NCI-H345 (cell line): Measurements from ENCODE around the gene PPP4C.

Source experiments
- DNase-seq: peaks from one replicate; lab custom pipeline; 2025; lab: John Stamatoyannopoulos, UW

The PPP4C gene

GRCh38 chr16:30054959-30055553 is 20.7 kb upstream of the PPP4C start:
- DNase-seq: peak; percentile 18

DNA sequence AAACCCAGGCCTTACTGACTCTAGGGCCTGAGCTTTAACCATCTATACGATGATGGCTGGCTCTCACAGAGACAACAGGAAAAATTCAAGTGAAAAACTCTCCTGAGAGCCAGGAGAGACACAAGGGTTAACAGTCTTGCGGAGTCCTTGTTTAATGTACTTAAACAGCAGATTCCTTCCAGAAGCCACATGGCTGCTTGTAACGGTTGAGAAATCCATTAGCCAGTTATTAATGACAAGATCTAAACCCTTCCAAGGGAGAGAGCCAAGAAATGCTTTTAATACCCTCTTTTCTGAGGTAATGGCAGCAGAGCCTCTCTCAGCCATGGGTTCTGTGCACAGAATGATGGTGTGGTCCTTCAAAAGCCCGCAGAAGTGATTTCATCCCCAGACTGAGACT is 15.4 kb upstream of the PPP4C start:
- no peak for DNase-seq

DNA sequence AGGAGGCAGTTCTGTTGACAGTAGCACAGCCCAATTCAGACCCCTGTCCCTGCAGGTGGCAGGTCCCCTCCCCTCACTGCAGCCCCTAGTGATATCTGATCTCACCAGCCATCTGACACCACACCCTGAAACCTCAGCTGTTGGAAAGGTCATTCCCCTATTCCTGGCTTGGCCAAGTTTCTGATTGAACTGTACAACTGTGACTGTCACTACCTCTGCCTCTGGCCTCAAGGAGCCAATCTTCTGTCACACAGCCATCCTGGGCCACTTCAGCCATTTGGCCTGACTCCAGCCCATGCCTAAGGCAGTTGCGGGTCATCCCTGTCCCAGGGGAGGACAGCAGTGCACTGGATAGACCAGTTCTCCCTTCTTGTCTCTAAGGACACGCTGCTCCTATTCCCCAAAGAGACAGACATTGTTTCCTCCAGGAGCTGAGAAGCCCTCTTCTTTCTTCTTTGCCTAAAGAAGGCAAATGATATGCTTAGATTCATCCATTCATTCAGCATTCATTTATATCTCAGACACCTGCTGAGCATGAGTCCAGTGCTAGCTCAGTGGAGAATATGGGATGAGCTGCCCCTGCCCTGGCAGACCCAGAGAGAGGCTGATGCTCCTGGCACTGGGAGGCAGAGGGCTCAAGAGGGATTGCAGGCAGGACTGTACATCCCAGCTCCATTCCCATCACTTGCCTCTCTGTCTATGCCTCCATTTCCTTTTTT is 14.8 kb upstream of the PPP4C start:
- DNase-seq: no peak

DNA sequence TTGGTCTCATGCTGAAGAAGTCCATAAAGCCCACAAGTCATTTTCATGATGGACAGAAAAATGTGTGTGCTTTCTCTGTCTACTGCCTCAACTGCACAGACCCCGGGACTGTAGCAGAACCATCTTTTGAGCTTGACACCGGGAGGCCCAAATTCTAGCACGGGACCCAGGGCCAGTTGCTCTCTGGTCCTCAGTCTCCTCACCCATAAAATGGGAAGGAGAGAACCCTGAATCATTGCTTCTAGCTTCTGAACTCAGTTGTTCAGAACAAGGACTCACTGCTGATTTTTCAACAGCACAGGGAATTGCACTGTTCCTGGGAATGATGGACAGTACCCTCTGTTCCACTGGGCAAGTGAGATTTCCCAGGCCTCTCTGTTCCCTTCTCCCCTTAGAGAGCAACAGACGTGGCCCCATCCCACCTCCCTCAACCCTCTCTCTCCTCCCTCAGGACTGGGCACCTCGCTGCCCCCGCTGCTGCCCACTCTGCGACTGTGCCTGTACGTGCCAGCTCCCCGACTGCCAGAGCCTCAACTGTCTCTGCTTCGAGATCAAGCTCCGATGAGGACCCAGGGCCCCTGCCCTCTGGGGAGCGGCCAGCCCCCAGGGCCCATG is 12.4 kb upstream of the PPP4C start:
- no peak for DNase-seq

GRCh38 chr16:30063893-30064728 is 11.7 kb upstream of the PPP4C start:
- DNase-seq: peak; percentile 74

DNA sequence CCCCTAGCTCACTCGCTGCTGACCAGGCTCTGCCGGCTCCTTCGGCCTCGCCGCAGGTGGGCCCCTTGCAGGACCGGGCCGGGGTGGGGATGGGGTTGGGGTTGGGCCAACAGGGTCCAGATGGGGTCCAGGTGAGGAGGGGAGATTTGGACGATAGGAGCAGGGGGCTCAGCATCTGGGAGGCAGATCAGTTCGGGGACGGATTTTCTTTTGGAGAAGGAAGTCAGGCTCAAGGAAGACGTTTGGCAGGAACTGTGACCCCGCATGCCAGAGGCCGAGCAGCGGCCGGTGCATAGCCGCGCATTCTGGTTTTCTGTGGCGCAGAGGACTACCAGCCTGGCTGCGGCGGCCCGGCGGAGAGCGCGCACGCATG is 11.1 kb upstream of the PPP4C start:
- no peak for DNase-seq

DNA sequence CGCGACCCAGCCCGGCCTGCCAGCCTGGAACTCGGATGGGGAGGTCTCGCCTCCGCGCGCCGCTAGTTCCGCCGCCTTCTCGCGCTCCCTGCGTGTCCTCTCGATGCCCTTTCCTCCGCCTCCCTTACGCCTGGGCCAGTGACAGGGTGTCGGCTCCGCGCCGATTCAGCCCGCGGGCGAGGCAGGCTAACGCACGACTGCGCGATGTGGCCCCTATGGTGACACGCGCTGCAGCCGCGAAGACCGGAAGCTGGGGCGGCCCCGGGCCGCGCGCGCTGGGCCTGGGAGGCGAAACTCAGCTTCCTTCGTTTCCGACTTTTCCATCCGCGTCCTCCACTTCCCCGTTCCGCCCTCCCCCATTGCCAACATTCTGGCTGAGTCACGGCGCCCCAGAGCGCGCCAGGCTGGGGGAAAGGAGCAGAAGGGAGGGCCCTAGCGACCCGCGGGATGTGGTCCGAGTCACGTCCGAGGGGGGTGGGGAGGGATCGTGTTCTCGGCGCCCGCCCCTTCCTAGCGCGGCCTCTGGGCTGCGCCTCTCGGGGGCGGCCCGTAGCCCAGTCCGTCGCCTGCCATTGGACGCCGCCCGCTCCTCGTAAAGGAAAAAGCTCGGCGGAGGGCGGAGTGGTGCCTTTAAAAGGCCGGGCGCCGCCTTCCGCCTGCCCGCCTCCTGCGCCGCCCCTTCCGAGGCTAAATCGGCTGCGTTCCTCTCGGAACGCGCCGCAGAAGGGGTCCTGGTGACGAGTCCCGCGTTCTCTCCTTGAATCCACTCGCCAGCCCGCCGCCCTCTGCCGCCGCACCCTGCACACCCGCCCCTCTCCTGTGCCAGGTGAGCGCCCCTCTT is 10.5 kb upstream of the PPP4C start, which contains the start of gene ALDOA:
TSS of gene ALDOA (plus strand) at position 659 of the 841 bp plus-strand sequence. CDS start 1,138 bp downstream, outside the sequence.
- peak; percentile 99 for DNase-seq

GRCh38 chr16:30065943-30066760 is 9.6 kb upstream of the PPP4C start:
- no peak for DNase-seq

DNA sequence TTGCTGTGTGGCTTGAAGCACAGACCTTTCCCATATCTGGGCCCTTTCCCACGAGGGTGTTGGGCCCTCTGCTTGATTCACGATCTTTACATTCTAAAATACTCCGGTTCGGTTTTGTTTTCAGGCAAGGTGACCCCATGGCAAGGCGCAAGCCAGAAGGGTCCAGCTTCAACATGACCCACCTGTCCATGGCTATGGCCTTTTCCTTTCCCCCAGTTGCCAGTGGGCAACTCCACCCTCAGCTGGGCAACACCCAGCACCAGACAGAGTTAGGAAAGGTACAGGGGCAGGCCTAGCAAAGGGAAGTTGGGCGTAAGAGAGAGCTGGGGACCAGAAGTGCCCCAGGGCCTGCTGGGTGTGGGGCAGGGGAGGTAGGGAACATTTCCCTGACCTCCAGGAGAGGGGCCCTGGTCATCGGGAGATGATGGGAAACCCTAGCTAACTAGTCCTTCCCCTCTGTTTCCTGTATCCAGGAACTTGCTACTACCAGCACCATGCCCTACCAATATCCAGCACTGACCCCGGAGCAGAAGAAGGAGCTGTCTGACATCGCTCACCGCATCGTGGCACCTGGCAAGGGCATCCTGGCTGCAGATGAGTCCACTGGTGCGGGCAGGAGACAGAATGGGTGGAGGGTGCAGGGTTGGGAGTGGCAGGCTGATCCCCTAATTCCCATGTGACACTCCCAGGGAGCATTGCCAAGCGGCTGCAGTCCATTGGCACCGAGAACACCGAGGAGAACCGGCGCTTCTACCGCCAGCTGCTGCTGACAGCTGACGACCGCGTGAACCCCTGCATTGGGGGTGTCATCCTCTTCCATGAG is 8.8 kb upstream of the PPP4C start:
- DNase-seq: no peak

- no peak for DNase-seq
Measured at GRCh38 chr16:30067584-30067916, 8.2 kb upstream of the PPP4C start.

- DNase-seq: no peak
Measured at GRCh38 chr16:30068333-30068732, 7.5 kb upstream of the PPP4C start.

DNA sequence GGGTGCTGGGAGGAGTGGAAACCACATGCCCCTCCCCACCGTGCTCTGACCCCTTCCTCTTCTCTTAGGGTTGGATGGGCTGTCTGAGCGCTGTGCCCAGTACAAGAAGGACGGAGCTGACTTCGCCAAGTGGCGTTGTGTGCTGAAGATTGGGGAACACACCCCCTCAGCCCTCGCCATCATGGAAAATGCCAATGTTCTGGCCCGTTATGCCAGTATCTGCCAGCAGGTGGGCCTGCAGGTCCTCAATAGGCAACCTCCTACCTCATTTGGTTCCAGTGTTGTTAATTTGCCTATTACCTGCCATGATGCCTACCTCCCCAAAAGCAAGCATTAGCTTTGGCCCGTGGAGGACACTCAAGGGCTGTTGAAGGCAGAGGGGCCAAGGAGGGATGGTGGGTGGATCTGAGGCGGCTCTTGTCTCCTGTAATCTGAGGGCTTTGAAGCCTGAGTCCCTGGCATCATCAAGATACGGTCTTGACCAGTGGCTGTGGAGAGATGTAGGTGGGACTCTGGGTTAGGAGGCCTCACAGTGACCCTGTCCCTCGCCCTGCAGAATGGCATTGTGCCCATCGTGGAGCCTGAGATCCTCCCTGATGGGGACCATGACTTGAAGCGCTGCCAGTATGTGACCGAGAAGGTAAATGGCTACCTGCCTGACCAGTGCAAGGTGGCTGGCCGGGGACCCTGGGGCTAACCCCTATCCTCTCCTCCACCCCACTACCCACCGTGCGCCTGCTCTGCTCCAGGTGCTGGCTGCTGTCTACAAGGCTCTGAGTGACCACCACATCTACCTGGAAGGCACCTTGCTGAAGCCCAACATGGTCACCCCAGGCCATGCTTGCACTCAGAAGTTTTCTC is 6.8 kb upstream of the PPP4C start:
- peak; percentile 17 for DNase-seq

DNA sequence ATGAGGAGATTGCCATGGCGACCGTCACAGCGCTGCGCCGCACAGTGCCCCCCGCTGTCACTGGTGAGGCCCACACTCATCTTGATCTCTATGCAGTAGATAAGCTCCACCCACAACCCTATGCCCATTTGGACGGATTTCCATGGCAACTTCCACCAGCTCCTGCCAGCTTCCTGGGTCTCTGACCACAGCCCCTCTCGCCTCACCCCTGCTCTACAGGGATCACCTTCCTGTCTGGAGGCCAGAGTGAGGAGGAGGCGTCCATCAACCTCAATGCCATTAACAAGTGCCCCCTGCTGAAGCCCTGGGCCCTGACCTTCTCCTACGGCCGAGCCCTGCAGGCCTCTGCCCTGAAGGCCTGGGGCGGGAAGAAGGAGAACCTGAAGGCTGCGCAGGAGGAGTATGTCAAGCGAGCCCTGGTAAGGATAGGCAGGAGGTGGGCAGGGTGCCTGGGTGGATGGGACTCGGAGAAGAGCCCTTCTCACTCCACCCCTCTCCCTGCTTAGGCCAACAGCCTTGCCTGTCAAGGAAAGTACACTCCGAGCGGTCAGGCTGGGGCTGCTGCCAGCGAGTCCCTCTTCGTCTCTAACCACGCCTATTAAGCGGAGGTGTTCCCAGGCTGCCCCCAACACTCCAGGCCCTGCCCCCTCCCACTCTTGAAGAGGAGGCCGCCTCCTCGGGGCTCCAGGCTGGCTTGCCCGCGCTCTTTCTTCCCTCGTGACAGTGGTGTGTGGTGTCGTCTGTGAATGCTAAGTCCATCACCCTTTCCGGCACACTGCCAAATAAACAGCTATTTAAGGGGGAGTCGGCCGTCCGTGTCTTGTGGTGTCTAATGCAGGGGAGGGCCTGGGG is 6.0 kb upstream of the PPP4C start:
- DNase-seq: no peak

GRCh38 chr16:30070490-30070889 is 5.3 kb upstream of the PPP4C start:
- DNase-seq: no peak

- DNase-seq: no peak
Measured at GRCh38 chr16:30076276-30076791, 540 bp downstream of the PPP4C start.

DNA sequence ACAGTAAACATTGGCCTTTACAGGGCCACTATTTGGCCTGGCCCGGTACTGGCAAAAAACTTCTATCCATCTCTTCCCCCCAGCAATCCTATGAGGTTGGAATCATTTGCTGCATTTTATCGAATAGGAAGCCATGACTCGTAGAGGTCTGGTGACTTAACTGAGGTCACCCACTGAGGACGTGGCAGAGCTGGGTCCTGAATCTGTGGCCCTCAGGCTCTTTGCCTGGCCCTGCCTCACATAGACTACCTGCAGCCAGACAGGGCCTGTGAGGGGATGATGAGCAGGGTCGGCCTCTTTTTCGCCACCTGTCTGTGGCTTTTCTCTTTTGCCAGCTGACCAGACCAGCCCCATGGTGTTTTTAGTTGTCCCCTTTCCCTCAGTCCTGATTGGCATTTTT is 1.9 kb downstream of the PPP4C start:
- DNase-seq: no peak

DNA sequence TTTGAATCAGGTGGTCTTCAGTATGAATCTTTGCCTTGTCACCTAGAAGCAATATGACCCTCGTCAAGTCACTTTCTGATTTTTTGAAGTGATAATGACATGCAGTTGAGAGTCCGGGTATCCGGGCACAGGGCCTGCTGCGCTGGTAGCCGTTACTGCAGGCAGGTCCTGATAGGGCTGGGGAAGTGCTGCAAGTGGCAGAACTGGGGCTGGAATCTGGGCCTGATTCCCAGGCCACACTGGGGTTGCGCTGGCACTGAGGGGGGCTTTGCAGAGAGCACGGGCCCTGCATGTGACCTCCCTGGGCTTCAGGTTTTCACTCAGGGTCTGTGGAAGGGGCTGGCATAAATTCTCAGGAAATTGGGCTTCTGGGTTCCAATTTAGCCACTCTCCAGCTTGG is 3.0 kb downstream of the PPP4C start:
- no peak for DNase-seq

DNA sequence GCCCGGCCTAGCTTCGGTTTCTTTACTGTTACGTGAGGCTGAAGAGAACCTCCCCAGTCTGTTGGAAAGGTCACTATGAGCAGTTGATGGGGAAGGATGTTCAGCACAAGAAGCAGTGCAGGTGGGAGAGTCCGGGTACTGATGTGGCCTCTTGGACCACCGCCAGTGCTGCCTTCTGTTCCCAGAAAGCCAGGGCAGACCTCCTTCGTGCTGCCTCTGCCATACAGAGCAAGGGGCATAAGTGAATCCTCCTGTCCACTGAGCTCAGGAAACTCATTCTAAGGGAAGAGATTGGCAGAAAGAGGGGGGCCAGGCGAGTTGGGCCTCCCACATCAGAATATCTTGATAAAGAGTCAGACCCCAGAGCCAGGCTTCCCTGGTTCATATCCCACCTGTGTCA is 3.7 kb downstream of the PPP4C start:
- DNase-seq: no peak
